ENCODE results near the gene ZBTB8A. TPM values are rescaled to one million over a fixed set of nuclear protein-coding genes. Genes with fewer than 3 reads are reported as not detected.

The ZBTB8A gene
- total RNA-seq, 3 donors from 2014 or later: 6.6 to 10.0 (median 9.6) TPM

- Histone ChIP-seq H3K4me1 (no peaks in the 10 kb centered on the region), H3K36me3 (no peaks in the 10 kb centered on the region), H3K9me3 (no peaks in the 10 kb centered on the region), H3K27me3 (no peaks in the 10 kb centered on the region), H3K4me3 (no peak overlapping the region), H3K27ac (no peak overlapping the region)
- no peak for DNase-seq (ENCODE audit: low spot score in 2 of 2)
- TF ChIP-seq, protein P1, sequence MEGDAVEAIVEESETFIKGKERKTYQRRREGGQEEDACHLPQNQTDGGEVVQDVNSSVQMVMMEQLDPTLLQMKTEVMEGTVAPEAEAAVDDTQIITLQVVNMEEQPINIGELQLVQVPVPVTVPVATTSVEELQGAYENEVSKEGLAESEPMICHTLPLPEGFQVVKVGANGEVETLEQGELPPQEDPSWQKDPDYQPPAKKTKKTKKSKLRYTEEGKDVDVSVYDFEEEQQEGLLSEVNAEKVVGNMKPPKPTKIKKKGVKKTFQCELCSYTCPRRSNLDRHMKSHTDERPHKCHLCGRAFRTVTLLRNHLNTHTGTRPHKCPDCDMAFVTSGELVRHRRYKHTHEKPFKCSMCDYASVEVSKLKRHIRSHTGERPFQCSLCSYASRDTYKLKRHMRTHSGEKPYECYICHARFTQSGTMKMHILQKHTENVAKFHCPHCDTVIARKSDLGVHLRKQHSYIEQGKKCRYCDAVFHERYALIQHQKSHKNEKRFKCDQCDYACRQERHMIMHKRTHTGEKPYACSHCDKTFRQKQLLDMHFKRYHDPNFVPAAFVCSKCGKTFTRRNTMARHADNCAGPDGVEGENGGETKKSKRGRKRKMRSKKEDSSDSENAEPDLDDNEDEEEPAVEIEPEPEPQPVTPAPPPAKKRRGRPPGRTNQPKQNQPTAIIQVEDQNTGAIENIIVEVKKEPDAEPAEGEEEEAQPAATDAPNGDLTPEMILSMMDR (IDR thresholded peaks at IDR 0.05): no peak
- TF ChIP-seq POLR2A (IDR thresholded peaks at IDR 0.05) (no peak), POLR2AphosphoS5 (IDR thresholded peaks at IDR 0.05) (no peak)
- intact Hi-C loops (cut with DNase I; ENCODE audit: low total_unique reads): loop anchor here (5.0 kb wide), 1 partner anchor 870 kb away; no protein-coding TSS in a partner anchor
Measured at GRCh38 chr1:32507021-32507420, 32.2 kb upstream of the ZBTB8A start.

DNA sequence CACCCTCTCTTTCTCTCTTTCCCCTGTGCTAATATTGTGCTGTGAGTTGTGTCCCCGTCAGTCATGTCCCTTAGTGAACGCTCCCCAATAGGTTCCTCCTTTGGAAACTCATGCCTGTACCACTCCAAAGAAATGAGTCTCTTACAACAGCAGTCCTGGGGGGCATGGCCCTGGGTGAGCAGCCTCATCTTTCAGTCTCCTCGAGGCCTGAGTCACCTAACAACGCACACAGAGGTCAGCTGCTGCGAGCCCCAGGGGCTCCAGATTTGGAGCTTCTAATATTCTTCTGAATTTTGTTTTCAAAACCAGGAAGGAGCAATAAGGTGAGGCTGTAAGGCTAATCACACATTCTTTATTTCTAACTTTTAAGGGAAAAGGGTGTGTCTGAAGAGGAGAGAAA lies 30.5 kb upstream of the ZBTB8A start:
- Histone ChIP-seq H3K9me3 (no peaks in the 10 kb centered on the region), H3K4me1 (no peaks in the 10 kb centered on the region), H3K4me3 (no peak overlapping the region), H3K36me3 (no peaks in the 10 kb centered on the region), H3K27ac (no peak overlapping the region), H3K27me3 (no peaks in the 10 kb centered on the region)
- intact Hi-C loops (cut with DNase I; ENCODE audit: low total_unique reads): loop anchor here (5.0 kb wide), 1 partner anchor 869 kb away; no protein-coding TSS in a partner anchor
- TF ChIP-seq, protein P1 (IDR thresholded peaks at IDR 0.05): no peak
- TF ChIP-seq POLR2AphosphoS5 (IDR thresholded peaks at IDR 0.05): no peak
- TF ChIP-seq POLR2A (IDR thresholded peaks at IDR 0.05): no peak
- DNase-seq (ENCODE audit: low spot score in 2 of 2): no peak

DNA sequence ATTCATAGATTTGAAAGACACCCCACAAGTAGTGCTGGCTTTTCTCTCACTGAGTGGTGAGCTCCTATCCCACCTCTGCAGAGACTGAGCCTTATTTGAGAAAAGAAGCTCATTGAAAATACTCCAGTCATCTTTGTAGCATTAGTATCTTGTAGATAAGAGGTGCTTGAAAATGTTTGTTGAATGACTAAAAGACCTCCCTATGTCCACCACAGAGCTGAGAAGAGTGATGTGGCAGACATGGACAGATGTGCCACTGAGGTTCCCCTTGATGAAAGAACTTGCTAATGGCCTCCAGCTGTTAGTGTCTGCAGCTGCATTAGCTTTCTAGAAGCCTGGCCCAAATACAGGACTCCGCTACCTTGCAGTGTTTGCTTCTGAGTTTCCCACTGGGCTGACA lies 29.3 kb upstream of the ZBTB8A start:
- Histone ChIP-seq H3K4me3 (no peak overlapping the region), H3K36me3 (no peaks in the 10 kb centered on the region), H3K27me3 (no peaks in the 10 kb centered on the region), H3K9me3 (no peaks in the 10 kb centered on the region), H3K27ac (no peak overlapping the region), H3K4me1 (no peaks in the 10 kb centered on the region)
- intact Hi-C loops (cut with DNase I; ENCODE audit: low total_unique reads): loop anchor here (5.0 kb wide), 1 partner anchor 867 kb away; no protein-coding TSS in a partner anchor
- no peak for TF ChIP-seq POLR2A (IDR thresholded peaks at IDR 0.05)
- TF ChIP-seq POLR2AphosphoS5 (IDR thresholded peaks at IDR 0.05): no peak
- TF ChIP-seq, protein P1 (IDR thresholded peaks at IDR 0.05): no peak
- no peak for DNase-seq (ENCODE audit: low spot score in 2 of 2)

DNA sequence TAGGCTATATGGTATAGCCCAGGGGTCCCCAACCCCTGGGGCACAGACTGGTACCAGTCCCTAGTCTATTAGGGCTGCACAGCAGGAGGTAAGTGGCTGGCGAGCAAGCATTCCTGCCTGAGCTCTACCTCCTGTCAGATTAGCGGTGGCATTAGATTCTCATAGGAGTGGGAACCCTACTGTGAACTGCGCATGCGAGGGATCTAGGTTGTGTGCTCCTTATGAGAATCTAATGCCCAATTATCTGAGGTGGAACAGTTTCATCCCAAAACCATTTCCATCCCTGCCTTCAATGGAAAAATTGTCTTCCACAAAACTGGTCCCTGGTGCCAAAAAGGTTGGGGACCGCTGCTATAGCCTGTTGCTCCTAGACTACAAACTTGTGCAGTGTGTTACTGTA lies 22.8 kb upstream of the ZBTB8A start:
- no peaks in the 10 kb centered on the region for H3K27me3 ChIP-seq
- no peaks in the 10 kb centered on the region for H3K9me3 ChIP-seq
- intact Hi-C loops (cut with DNase I; ENCODE audit: low total_unique reads): no loop called here
- TF ChIP-seq POLR2A (IDR thresholded peaks at IDR 0.05) (no peak), POLR2AphosphoS5 (IDR thresholded peaks at IDR 0.05) (no peak)
- TF ChIP-seq, protein P1 (IDR thresholded peaks at IDR 0.05): no peak
- no peak overlapping the region for H3K27ac ChIP-seq
- H3K36me3 ChIP-seq: no peaks in the 10 kb centered on the region
- no peaks in the 10 kb centered on the region for H3K4me1 ChIP-seq
- no peak for DNase-seq (ENCODE audit: low spot score in 2 of 2)
- H3K4me3 ChIP-seq: no peak overlapping the region

- Histone ChIP-seq H3K27ac (no peak overlapping the region), H3K27me3 (no peaks in the 10 kb centered on the region), H3K4me1 (no peaks in the 10 kb centered on the region), H3K36me3 (no peaks in the 10 kb centered on the region), H3K9me3 (no peaks in the 10 kb centered on the region), H3K4me3 (no peak overlapping the region)
- no peak for DNase-seq (ENCODE audit: low spot score in 2 of 2)
- intact Hi-C loops (cut with DNase I; ENCODE audit: low total_unique reads): no loop called here
- no peak for TF ChIP-seq POLR2AphosphoS5 (IDR thresholded peaks at IDR 0.05)
- TF ChIP-seq, protein P1 (IDR thresholded peaks at IDR 0.05): no peak
- TF ChIP-seq POLR2A (IDR thresholded peaks at IDR 0.05): no peak
Measured at GRCh38 chr1:32518976-32519375, 20.3 kb upstream of the ZBTB8A start.

Measured in breast epithelium (tissue), 4 donors.